Calu3 (cell line): ENCODE results near the gene NXPH2. TPM values are rescaled to one million over a fixed set of nuclear protein-coding genes. Genes with fewer than 3 reads are reported as not detected.

ENCODE experiments used
- BruUV-seq: library from RNA; stranded (reverse); fragments of 400-500 nt; replicated peaks from 2 replicates; lab custom pipeline; 2021; lab: Mats Ljungman, UMichigan
- CTCF ChIA-PET: fragments of 300-600 bp; sonication (Branson Sonifier 250); formaldehyde crosslinking; loops from one replicate; lab custom pipeline; 2022; ENCODE audit warnings: antibody characterized with exemption; lab: Charles Lee
- DNase-seq: peaks from one replicate; pipeline ENCODE4 v3.0.0; 2022
- H3K27ac Mint-ChIP-seq: one replicate; pipeline ENCODE4 v1.8.0; 2022; ENCODE audit warnings: mixed read lengths; ENCODE audit not compliant: unreplicated experiment
- H3K27me3 Mint-ChIP-seq: one replicate; pipeline ENCODE4 v1.8.0; 2022; ENCODE audit warnings: mixed read lengths; ENCODE audit not compliant: unreplicated experiment
- H3K36me3 Mint-ChIP-seq: one replicate; pipeline ENCODE4 v1.8.0; 2022; ENCODE audit warnings: mild to moderate bottlenecking, moderate library complexity, mixed read lengths; ENCODE audit not compliant: insufficient read depth, unreplicated experiment
- H3K4me1 Mint-ChIP-seq: one replicate; pipeline ENCODE4 v1.8.0; 2022; ENCODE audit warnings: mild to moderate bottlenecking, low read depth, mixed read lengths; ENCODE audit not compliant: unreplicated experiment
- H3K4me3 Mint-ChIP-seq: one replicate; pipeline ENCODE4 v1.8.0; 2022; ENCODE audit warnings: mild to moderate bottlenecking, low read depth, moderate library complexity, mixed read lengths; ENCODE audit not compliant: unreplicated experiment
- H3K9me3 Mint-ChIP-seq: one replicate; pipeline ENCODE4 v1.8.0; 2022; ENCODE audit warnings: low read depth, mixed read lengths; ENCODE audit not compliant: unreplicated experiment
- intact Hi-C: fragments of 100-400 bp; cut with micrococcal nuclease; formaldehyde crosslinking; loops from one replicate; pipeline ENCODE4 v1.10.0; 2022; ENCODE audit not compliant: unreplicated experiment
- total RNA-seq: library from RNA; stranded (reverse); gene quantifications from 2 replicates; pipeline ENCODE4 v1.2.3, GENCODE V29; 2022
- TF ChIP-seq, protein P1 (sequence below): fragments of 200-600 bp; IDR thresholded peaks from one replicate; pipeline ENCODE4 v1.8.0; 2022; ENCODE audit warnings: antibody characterized with exemption; ENCODE audit not compliant: unreplicated experiment

NXPH2 gene
- total RNA-seq, 1 experiment from 2014 or later: 3.1 TPM

DNA sequence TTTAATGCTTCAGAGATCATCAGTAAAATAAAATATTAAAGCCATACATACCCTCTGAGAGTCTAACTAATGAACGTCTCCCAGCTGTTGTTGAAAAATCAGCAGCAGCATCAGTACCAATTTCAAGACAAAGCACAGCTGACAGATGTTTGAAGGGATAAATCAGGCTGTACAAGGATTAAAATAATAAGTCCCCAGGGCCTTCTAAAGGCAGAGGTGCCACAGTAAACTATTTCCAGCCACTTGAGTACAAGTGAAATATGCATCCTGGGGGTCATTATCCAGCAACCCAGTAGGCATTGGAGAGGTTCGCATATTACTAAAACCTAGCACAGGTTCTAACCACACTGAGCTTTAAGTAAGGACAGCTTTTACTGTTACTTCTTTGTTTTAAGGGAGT lies 76.9 kb downstream of the NXPH2 start:
- CTCF ChIA-PET: no interaction called here

DNA sequence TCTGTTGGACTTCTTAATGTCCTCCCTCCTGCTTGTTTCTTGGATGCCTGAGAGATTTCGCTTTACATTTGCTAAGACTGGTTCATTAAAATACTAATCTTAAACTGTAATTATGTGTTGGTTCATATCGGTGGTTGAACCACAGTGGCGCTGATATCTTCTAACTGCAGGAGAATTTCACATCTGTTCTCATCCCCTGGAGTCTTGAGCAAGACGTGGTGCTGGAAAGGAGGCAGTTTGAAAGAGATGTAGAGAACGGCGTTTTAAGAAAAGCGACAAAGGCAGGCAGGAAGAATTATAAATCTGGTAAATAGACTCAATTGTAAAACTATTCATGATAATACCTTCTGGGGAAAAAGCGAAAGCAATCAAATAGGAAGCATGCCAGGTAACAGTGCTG lies 79.5 kb downstream of the NXPH2 start:
- Mint-ChIP-seq H3K27me3 (no peaks in the 10 kb centered on the region), H3K36me3 (no peaks in the 10 kb centered on the region), H3K4me1 (no peaks in the 10 kb centered on the region), H3K27ac (no peak overlapping the region), H3K9me3 (no peaks in the 10 kb centered on the region), H3K4me3 (no peak overlapping the region)
- TF ChIP-seq, protein P1, sequence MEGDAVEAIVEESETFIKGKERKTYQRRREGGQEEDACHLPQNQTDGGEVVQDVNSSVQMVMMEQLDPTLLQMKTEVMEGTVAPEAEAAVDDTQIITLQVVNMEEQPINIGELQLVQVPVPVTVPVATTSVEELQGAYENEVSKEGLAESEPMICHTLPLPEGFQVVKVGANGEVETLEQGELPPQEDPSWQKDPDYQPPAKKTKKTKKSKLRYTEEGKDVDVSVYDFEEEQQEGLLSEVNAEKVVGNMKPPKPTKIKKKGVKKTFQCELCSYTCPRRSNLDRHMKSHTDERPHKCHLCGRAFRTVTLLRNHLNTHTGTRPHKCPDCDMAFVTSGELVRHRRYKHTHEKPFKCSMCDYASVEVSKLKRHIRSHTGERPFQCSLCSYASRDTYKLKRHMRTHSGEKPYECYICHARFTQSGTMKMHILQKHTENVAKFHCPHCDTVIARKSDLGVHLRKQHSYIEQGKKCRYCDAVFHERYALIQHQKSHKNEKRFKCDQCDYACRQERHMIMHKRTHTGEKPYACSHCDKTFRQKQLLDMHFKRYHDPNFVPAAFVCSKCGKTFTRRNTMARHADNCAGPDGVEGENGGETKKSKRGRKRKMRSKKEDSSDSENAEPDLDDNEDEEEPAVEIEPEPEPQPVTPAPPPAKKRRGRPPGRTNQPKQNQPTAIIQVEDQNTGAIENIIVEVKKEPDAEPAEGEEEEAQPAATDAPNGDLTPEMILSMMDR: no peak
- no peak for DNase-seq
- intact Hi-C loops: no loop called here
- CTCF ChIA-PET: no interaction called here
- BruUV-seq: no TSS peak

More for the DNA sequence above, 76.9 kb downstream of the NXPH2 start:
- Mint-ChIP-seq H3K4me1 (peaks cover 11% of the 10 kb centered on the region), H3K4me3 (no peak overlapping the region), H3K36me3 (no peaks in the 10 kb centered on the region), H3K9me3 (no peaks in the 10 kb centered on the region), H3K27ac (no peak overlapping the region), H3K27me3 (no peaks in the 10 kb centered on the region)
- intact Hi-C loops: no loop called here
- TF ChIP-seq, protein P1: no peak
- BruUV-seq: no TSS peak
- DNase-seq: no peak

DNA sequence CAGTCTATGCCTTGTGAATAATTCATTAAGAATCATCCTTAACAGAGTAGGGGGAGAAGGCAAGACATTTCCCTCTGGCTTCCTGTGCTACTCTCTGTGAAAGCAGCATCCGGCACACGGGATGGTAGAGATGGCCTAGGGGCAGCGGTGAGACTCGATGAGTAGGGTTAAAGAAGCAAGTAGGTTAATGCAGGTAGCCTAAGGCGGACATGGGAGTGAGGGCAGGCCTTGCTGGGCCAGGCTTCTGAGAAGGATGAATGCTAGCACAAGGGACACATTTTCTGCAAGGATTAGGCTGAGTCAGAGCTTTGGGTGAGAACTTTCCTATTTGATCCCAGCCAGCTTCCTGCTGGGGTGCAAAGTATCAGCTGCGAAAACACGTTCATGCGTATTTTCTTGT lies 80.8 kb downstream of the NXPH2 start:
- TF ChIP-seq, protein P1: no peak
- intact Hi-C loops: no loop called here
- Mint-ChIP-seq H3K27me3 (no peaks in the 10 kb centered on the region), H3K27ac (no peak overlapping the region), H3K4me1 (no peaks in the 10 kb centered on the region), H3K36me3 (no peaks in the 10 kb centered on the region), H3K4me3 (no peak overlapping the region), H3K9me3 (no peaks in the 10 kb centered on the region)
- CTCF ChIA-PET: no interaction called here
- no peak for DNase-seq
- no TSS peak for BruUV-seq

DNA sequence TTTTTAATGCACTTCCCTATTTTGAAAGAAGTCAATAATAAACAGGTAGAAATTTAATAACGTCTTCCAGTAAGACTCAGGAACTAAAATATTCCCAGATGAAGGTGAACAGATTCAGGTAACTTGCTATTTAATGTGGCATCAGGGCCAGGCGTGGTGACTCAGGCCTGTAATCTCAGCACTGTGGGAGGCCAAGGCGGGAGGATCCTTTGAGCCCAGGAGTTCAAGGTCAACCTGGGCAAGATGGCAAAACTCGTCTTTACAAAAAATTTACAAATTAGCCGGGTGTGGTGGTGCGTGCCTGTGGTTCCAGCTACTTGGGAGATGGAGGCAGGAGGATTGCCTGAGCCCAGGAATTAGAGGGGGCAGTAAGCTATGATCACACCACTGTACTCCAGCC lies 81.8 kb downstream of the NXPH2 start:
- no peaks in the 10 kb centered on the region for H3K27me3 Mint-ChIP-seq
- H3K4me1 Mint-ChIP-seq: no peaks in the 10 kb centered on the region
- H3K9me3 Mint-ChIP-seq: no peaks in the 10 kb centered on the region
- DNase-seq: no peak
- H3K36me3 Mint-ChIP-seq: no peaks in the 10 kb centered on the region
- no TSS peak for BruUV-seq
- intact Hi-C loops: no loop called here
- CTCF ChIA-PET: no interaction called here
- H3K4me3 Mint-ChIP-seq: no peak overlapping the region
- H3K27ac Mint-ChIP-seq: no peak overlapping the region
- TF ChIP-seq, protein P1: no peak

DNA sequence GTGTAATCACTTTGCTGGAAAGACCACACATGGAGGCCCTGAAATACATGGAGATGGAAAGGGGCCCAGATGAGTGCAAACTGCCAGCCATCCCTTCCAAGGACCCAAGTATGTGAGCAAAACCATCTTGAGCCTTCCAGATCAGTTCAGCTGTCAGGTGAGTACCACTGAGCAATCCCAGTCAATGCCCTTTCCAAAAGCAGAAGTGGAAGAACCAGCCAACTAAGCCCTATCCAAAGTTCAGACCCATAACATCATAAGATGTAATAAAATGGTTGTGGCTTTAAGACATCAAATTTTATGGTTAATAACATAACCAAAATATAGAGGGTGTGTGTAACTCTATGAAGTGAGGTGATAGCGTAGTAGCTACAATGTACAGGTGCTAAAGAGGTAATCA lies 88.5 kb downstream of the NXPH2 start:
- BruUV-seq: no TSS peak
- TF ChIP-seq, protein P1: no peak
- CTCF ChIA-PET: no interaction called here

More for the DNA sequence above, 88.5 kb downstream of the NXPH2 start:
- H3K9me3 Mint-ChIP-seq: no peaks in the 10 kb centered on the region
- no peaks in the 10 kb centered on the region for H3K36me3 Mint-ChIP-seq
- H3K27me3 Mint-ChIP-seq: no peaks in the 10 kb centered on the region
- no peak for DNase-seq
- no peak overlapping the region for H3K27ac Mint-ChIP-seq
- no peak overlapping the region for H3K4me3 Mint-ChIP-seq
- intact Hi-C loops: no loop called here
- no peaks in the 10 kb centered on the region for H3K4me1 Mint-ChIP-seq
